Epithelial cell of esophagus (primary cell): ENCODE measurements around the gene ASIP.
"Not testable (repeated sequence)": the region's sequence is repeated elsewhere in the genome, so short reads cannot be mapped to it uniquely, and the experiment has no call there.

ENCODE experiments used
- DNase-seq: peaks from one replicate; pipeline ENCODE4 v3.0.0; 2010; ENCODE audit warnings: low read depth
- H3K4me3 ChIP-seq: 2 replicates; pipeline ENCODE4 v1.5.1; 2011; ENCODE audit warnings: mild to moderate bottlenecking, low read length, control low read depth
- CTCF ChIP-seq: IDR thresholded peaks from 2 replicates; pipeline ENCODE4 v1.5.1; 2011; ENCODE audit warnings: low read depth, mild to moderate bottlenecking, low read length, control low read depth, inconsistent platforms; ENCODE audit not compliant: insufficient read depth; ENCODE audit errors: missing control alignments

ASIP gene

GRCh38 chr20:34242879-34243278 is 1.7 kb downstream of the ASIP start:
- DNase-seq: no peak
- H3K4me3 ChIP-seq: no peak overlapping the region
- TF ChIP-seq CTCF: no peak

GRCh38 chr20:34243377-34243776 is 2.2 kb downstream of the ASIP start:
- no peak for TF ChIP-seq CTCF
- no peak overlapping the region for H3K4me3 ChIP-seq
- DNase-seq: no peak

GRCh38 chr20:34246126-34246626 is 5.0 kb downstream of the ASIP start:
- DNase-seq: no peak

GRCh38 chr20:34249291-34249690 is 8.1 kb downstream of the ASIP start:
- TF ChIP-seq CTCF: no peak
- no peak for DNase-seq
- no peak overlapping the region for H3K4me3 ChIP-seq

More at GRCh38 chr20:34246126-34246626, 5.0 kb downstream of the ASIP start:
- no peak overlapping the region for H3K4me3 ChIP-seq
- no peak for TF ChIP-seq CTCF

GRCh38 chr20:34250005-34250404 is 8.8 kb downstream of the ASIP start:
- no peak for DNase-seq
- TF ChIP-seq CTCF: no peak
- no peak overlapping the region for H3K4me3 ChIP-seq

- no peak for DNase-seq
- no peak overlapping the region for H3K4me3 ChIP-seq
- TF ChIP-seq CTCF: no peak
These were observed 10.4 kb downstream of the ASIP start for GRCh38 chr20:34251619-34252018.

- not testable (repeated sequence) for H3K4me3 ChIP-seq, DNase-seq
These were observed 11.3 kb downstream of the ASIP start for GRCh38 chr20:34252431-34253086.

GRCh38 chr20:34254979-34255378 is 13.8 kb downstream of the ASIP start:
- H3K4me3 ChIP-seq: no peak overlapping the region
- DNase-seq: no peak
- TF ChIP-seq CTCF: no peak
